Osteoblast (primary cell): ENCODE measurements around the gene SLC1A1. TPM values are rescaled to one million over a fixed set of nuclear protein-coding genes. Genes with fewer than 3 reads are reported as not detected.
"Not testable (repeated sequence)": the region's sequence is repeated elsewhere in the genome, so short reads cannot be mapped to it uniquely, and the experiment has no call there.

ENCODE experiments used
- DNase-seq: peaks from one replicate; pipeline ENCODE4 v3.0.0; 2011; ENCODE audit warnings: low spot score, mixed read lengths; ENCODE audit not compliant: insufficient read length; ENCODE audit errors: missing footprints
- H2AFZ ChIP-seq: 2 replicates; pipeline ENCODE4 v1.6.0; 2011; ENCODE audit warnings: mild to moderate bottlenecking, low read length
- H3K27ac ChIP-seq: 2 replicates; pipeline ENCODE4 v1.5.1; 2011; ENCODE audit warnings: mild to moderate bottlenecking, low read depth, low read length, moderate library complexity
- H3K27me3 ChIP-seq: 2 replicates; pipeline ENCODE4 v1.6.0; 2012; ENCODE audit warnings: mild to moderate bottlenecking, control low read depth, inconsistent platforms, low read length, moderate library complexity; ENCODE audit not compliant: insufficient read depth
- H3K36me3 ChIP-seq: 2 replicates; pipeline ENCODE4 v1.5.1; 2011; ENCODE audit warnings: mild to moderate bottlenecking, low read length, control low read depth, moderate library complexity; ENCODE audit not compliant: insufficient read depth
- H3K4me1 ChIP-seq: 2 replicates; pipeline ENCODE4 v1.5.1; 2011; ENCODE audit warnings: mild to moderate bottlenecking, low read length, control low read depth, moderate library complexity; ENCODE audit not compliant: insufficient read depth
- H3K4me2 ChIP-seq: 2 replicates; pipeline ENCODE4 v1.6.0; 2011; ENCODE audit warnings: mild to moderate bottlenecking, low read length; ENCODE audit not compliant: insufficient read depth
- H3K4me3 ChIP-seq: fragments of 200-600 bp; sonication (generic); 3 replicates; pipeline ENCODE4 v1.5.1; 2012; ENCODE audit warnings: mild to moderate bottlenecking, low read length, inconsistent platforms; ENCODE audit not compliant: insufficient read depth
- H3K79me2 ChIP-seq: 2 replicates; pipeline ENCODE4 v1.6.0; 2012; ENCODE audit warnings: mild to moderate bottlenecking, low read length, control low read depth, inconsistent platforms; ENCODE audit not compliant: insufficient read depth
- H3K9me3 ChIP-seq: 2 replicates; pipeline ENCODE4 v1.5.1; 2011; ENCODE audit warnings: low read depth, low read length, control low read depth
- H4K20me1 ChIP-seq: 2 replicates; pipeline ENCODE4 v1.6.0; 2012; ENCODE audit warnings: mild to moderate bottlenecking, low read length, control low read depth; ENCODE audit not compliant: insufficient read depth
- CTCF ChIP-seq: IDR thresholded peaks from 2 replicates; pipeline ENCODE4 v1.5.1; 2011; ENCODE audit warnings: mild to moderate bottlenecking, low read depth, low read length, moderate library complexity; ENCODE audit errors: extremely low read depth
- total RNA-seq: library from RNA; depleted of rRNA; stranded (reverse); fragments of >200 nt; gene quantifications from 2 replicates; pipeline ENCODE4 v1.2.3, GENCODE V29; 2012

SLC1A1 gene
- total RNA-seq, 1 donor: 25.7 TPM

- H3K4me1 ChIP-seq: peaks cover 15% of the 10 kb centered on the region
- H3K9me3 ChIP-seq: no peaks in the 10 kb centered on the region
- no peaks in the 10 kb centered on the region for H4K20me1 ChIP-seq
- H3K27me3 ChIP-seq: no peaks in the 10 kb centered on the region
- no peak overlapping the region for H3K4me2 ChIP-seq
- no peak for DNase-seq
- TF ChIP-seq CTCF: no peak
- no peak overlapping the region for H3K27ac ChIP-seq
- no peaks in the 10 kb centered on the region for H3K79me2 ChIP-seq
- no peak overlapping the region for H2AFZ ChIP-seq
- no peak overlapping the region for H3K4me3 ChIP-seq
- peaks cover 4% of the 10 kb centered on the region for H3K36me3 ChIP-seq
Measured at GRCh38 chr9:4540425-4540824, 50.2 kb downstream of the SLC1A1 start.

- H3K4me3 ChIP-seq: no peak overlapping the region
- no peak for DNase-seq
- peaks cover 4% of the 10 kb centered on the region for H3K36me3 ChIP-seq
- no peak overlapping the region for H2AFZ ChIP-seq
- no peaks in the 10 kb centered on the region for H4K20me1 ChIP-seq
- H3K4me1 ChIP-seq: peaks cover 15% of the 10 kb centered on the region
- H3K27ac ChIP-seq: no peak overlapping the region
- no peaks in the 10 kb centered on the region for H3K9me3 ChIP-seq
- H3K79me2 ChIP-seq: no peaks in the 10 kb centered on the region
- TF ChIP-seq CTCF: no peak
- H3K27me3 ChIP-seq: no peaks in the 10 kb centered on the region
- no peak overlapping the region for H3K4me2 ChIP-seq
Measured at GRCh38 chr9:4541281-4541680, 51.0 kb downstream of the SLC1A1 start.

GRCh38 chr9:4541856-4542255 is 51.6 kb downstream of the SLC1A1 start:
- Histone ChIP-seq H3K4me2 (no peak overlapping the region), H3K9me3 (no peaks in the 10 kb centered on the region), H3K4me1 (peaks cover 15% of the 10 kb centered on the region), H3K36me3 (peaks cover 4% of the 10 kb centered on the region), H3K4me3 (no peak overlapping the region), H3K27ac (no peak overlapping the region), H4K20me1 (no peaks in the 10 kb centered on the region), H2AFZ (no peak overlapping the region), H3K79me2 (no peaks in the 10 kb centered on the region), H3K27me3 (no peaks in the 10 kb centered on the region)
- DNase-seq: no peak
- no peak for TF ChIP-seq CTCF

- not testable (repeated sequence) for H3K27me3 ChIP-seq, DNase-seq, H3K36me3 ChIP-seq, H2AFZ ChIP-seq, H4K20me1 ChIP-seq, H3K9me3 ChIP-seq, H3K79me2 ChIP-seq, H3K4me3 ChIP-seq, H3K4me2 ChIP-seq, H3K27ac ChIP-seq
- peaks cover 26% of the 10 kb centered on the region for H3K4me1 ChIP-seq
Measured at GRCh38 chr9:4544714-4545113, 54.4 kb downstream of the SLC1A1 start.
